ENCODE data around the gene RAPGEF5.

Gene RAPGEF5

DNA sequence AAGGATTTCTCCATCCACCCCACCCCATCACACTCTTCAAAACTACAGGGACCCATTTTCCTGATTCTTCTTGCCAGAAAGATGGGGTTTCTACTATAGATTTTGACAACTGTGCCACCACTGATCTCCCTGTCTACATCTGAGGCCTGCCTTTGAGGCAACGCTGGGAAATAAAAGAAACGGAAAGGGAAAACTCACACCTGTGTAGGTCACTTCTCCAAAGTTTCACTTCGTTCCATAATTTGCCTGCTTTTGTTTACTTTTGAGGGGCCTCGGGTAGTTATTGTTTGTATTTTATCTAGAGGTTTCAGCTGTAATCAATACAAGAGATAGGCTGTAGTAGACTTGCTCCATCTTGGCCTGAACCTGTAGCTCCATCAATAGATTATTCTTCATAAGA, 56.1 kb downstream of the RAPGEF5 start:
- DNase-seq = no peak

DNA sequence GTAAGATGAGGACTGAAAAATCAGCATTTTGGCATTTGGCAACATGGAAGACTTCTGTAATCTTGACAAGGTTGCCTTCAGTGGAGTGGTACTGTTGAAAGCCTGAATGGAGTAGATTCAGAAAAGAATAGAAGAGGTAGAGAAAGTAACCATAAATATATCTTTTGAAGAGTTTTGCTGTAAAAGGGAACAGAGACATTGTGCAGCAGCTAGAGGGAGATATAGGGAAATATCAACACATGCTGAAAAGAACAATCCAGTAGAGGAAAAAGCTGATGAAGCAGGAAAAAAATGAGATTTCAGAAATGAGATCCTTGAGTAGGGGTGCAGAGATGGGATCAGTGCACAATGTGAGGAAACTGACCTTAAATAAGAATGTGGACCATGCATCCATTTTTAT, 60.0 kb downstream of the RAPGEF5 start:
- DNase-seq = no peak

DNA sequence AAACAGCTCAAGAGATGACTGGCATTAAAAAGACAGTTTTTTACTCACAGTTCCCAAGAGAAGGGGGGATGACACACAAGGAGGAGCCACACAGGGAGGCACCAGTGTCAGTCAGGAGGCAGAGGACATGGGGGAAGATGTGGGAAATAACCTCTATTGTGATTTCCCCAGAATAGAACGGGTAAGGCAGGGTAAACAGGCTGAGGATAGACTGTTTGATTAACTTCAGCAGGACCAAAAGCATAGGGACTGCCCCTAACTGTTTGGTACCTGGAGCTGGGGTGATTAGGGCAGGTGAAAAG, 60.7 kb downstream of the RAPGEF5 start:
- no peak for DNase-seq

DNA sequence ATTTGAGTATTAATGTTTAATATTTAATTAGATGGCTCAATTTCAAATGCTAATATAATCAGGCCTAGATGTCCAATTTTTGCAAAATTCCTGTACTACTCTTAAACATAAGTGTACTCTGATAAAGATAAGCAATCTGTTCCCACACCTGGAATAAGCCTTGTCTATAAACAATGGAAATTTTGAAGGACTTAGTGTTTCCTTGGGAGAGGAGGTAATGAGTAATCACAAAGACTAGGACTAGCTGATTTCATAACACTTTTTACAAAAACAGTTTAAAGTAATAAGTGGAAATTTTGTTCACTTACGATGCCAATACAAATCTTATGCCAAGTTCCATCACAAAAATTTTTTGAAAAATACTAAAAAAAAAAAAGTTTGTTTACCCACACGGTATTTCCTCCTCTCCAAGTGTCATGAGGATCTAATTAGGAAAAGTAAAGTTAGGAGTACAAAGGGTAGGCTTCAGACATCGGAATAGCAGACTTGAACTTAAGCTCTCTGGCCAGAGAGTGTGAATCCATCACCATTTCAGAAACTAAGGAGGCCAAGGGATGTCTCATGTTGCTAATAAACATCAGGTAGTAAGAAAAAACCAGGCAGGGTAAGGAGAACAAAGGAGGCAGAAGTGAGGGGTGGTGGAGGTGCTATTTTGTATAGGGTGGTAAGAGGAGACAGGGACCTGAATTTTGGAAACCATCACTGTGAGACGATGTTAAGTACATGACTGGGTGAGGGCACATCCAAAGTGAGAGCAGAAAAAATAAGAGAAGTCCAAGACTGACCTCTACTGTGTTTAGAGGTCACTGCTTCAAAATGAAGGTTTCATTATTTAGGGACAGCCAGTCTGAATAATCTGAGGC, 61.3 kb downstream of the RAPGEF5 start:
- DNase-seq = no peak

DNA sequence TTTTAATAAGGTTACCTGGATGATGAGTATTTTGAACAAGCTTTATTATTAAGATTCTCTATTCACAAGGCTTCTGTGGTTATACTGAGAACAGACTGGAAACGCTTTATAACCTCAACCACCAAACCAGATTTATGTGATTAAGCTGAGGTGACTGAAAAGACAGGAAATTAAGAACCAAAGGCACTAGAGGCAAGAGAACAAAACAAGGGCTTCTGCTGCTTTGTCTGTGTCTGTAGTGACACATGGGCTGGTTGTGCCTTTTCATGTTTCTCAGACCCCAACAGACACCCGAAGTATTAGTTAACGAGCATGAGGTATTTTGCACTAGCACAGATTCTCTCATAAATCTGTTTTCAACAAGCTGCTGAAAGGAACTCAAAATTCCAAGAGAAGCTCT, 64.4 kb downstream of the RAPGEF5 start:
- DNase-seq = no peak

DNA sequence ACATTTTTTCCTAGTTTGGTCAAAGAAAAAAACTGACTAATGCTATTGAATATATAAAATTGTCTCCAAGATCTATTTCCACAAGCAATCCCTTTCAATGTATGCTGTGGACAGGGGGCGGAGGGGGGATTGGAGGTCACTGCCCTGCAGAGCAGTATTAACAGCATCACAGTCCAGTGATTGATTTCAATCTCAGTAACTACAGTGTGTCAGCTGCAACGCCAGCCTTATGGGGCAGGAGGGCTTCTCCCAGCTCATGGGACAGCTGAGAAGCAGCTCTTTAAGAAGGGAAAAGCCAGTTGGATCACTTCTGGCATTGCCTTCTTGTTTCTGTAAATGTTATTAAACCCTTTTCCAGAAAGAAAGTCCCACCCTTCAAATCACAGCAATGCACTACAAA, 65.0 kb downstream of the RAPGEF5 start:
- DNase-seq = no peak

DNA sequence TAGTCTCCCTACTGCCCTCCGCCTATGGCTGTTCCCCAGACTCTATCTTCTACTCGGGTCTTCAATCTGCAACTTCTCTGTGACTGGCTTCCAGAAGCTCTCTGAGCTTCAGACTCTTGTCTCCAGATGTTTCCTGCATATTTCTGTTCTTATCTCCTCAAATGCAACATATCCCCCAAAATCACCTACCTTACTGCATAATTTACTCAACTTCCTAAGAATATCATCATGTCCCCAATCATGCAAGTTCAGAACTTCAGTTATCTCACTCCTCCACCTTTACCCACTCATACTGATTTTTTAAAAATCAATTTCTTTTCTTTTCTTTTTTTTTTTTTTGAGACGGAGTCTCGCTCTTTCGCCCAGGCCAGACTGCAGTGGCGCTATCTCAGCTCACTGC, 68.8 kb downstream of the RAPGEF5 start:
- DNase-seq = no peak

DNA sequence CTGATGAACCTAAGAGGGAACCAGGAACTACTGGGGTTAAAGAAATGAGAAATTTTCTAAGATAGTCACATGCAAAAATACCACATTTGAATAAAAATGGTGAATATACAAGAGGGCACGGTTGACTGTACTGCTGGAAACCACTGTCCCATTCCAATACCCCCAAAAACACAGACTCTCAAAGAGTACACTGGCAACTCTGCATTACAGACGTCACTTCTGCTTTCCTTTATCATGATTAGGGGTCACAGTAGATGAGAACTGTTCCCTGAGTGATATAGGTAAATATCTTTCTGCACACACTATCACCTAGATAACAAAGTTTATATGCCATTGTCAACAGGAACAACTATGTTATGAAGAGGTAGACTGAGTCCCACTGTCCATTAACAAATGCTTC, 69.5 kb downstream of the RAPGEF5 start:
- no peak for DNase-seq

DNA sequence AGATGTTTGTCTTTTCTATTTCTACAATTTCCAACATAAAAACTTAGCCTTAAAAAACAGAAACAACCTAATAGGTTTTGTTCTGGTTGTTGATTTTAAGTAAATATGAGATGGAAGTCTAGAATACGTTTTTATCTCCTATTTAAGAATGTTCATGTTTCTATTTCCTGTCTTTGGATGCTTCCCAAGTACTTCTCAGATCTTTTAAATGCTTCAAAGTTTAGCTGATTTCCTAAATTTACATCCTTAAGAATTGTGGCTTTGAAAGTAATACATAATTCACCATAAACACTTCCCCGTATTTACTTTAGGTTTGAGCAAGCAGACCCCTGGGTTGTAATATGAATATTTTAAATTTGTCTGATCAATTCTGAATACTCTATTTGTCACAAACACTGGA, 70.5 kb downstream of the RAPGEF5 start:
- no peak for DNase-seq

DNA sequence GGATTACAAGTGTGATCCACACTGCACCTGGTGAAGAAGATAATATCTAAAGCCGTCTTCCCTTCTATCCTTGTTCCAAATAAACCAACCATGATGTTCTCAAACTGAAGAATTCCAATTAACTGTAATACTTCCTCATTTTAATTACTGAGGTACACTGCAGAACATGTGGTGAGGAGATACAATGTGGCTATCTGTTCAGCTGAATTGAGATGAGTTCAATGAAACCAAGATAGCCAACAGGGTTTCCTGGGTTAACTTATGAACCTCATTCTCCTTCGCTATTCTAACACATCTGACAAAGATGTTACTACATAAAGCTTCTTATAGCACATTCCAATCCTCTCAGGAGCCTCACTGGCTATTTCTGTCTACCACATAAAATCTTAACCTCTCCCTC, 75.5 kb downstream of the RAPGEF5 start:
- DNase-seq = no peak

DNA sequence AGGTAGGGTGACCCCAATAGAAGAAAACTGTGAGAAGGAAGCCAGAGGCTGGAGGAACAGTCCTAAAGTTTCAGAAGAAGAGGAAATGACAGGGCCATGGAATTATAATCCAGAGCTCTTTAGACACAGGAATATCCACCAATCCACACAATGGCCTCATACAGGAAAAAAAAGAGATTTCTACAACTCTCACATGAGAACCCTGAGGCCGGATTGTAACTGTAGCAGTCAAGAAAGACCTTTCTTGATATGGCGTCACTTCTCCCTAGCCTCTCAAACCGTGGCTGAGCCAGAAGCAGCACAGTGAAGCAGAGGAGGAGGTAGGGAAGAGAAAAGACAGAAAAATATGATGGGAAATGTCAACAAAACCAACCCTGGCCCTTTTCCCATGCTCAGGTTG, 76.9 kb downstream of the RAPGEF5 start:
- DNase-seq = no peak

DNA sequence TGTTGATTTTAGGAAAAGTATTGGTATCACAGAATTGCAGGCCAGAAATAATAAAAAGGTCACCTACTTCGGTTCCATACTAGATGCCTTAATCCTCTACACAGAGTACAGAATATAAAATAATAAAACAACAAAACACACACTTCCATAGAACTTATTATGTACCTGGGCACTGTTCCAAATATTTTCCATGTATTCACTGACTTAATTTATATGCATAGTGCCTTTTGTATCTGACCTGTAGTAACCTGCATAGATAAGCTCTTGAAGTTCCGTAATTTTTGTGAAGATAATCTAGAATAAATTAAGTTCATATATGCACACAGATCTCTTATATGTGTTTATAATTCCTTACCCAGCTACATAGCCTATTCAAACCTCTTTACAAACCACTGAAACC, 78.3 kb downstream of the RAPGEF5 start:
- no peak for DNase-seq

DNA sequence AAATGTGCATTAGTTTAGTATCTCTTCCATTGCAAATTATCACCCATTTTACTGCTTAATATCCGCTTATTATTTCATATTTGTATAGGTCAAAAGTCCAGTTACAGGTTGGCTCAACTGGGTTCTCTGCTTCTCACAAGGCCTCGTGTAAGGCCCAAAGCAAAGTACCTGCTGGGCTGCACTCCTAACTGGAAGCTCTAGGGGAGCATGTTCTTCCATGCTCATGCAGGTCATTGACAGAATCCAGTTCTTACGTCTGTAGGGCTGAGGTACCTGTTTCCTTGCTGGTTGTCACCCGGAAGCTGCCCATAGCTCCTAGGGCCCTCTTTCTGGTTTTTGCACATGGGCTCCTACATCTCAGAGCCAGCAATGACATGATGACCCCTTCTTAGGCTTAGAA, 79.6 kb downstream of the RAPGEF5 start:
- no peak for DNase-seq

DNA sequence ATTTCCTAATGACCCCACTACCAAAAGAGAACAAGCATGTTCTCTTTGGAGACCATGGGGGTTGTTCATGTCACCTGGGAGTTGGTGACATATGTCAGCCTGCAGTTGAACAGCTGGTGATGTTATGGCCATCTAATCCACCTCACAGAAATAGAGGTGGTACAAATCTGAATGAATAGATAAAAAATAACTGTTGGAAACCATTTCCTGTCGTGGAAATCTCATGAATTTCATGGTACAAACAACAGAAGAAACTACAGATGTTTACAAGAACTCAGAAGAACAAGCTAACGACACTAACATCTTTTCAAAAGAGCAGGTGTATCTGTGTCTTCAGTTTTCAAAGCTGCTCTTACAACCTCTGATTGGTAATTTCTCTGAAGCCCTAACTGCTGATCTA, 81.3 kb downstream of the RAPGEF5 start:
- DNase-seq = no peak

DNA sequence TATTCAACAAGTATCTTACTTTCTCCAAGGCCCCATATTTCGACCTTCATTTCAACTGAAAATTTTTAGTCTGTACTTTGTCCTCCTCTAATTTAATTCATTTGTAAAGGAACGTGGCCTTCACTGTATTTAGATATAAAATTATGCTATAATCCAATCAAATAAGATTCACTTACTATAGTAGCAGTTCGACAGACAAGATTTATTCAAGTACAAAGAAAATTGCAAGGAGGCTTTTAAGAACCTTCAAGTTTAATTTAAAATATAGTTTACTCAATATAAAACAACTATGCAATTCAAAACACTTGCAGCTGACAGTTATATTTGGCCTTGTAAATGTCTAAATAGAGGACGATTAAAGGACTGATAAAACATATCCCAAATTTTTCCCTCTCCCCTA, 85.6 kb downstream of the RAPGEF5 start:
- no peak for DNase-seq

DNA sequence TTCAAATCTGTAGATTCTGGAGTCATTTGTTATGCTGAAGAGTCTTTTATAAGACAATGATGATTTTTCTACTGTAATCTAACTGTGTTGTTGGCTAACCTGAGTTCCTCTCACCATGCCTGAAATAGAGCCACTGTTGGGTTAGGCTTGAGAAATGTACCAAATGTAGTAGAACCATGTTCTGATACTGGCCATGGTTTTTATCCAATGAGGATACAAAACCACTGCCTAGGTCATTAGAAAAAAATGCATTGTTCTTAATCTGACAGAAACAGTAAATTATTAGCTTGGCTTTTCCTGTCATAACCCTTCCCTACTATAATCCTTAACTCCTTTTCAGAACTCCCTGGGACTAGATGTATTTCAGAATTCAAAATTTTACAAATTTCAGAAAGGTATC, 86.6 kb downstream of the RAPGEF5 start:
- DNase-seq = no peak

DNA sequence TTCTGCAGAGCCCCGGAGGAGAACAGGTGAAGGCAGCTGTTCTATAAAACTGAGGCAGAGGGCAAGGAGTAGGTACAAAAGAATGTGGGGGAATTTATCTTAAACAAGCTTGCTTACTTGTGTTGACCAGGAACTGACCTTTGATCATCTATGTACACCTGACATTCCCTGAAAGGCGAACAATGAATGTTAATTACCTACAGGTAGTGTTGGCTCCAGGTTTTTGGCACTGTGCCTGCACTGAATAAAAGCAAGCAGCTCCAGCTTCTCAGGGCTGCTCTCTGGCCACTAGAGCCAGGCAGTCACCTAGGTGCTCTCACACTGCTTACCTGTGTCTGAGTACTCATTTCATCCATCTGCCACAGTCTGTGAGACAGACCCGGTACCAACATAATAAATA, 87.0 kb downstream of the RAPGEF5 start:
- DNase-seq = no peak

DNA sequence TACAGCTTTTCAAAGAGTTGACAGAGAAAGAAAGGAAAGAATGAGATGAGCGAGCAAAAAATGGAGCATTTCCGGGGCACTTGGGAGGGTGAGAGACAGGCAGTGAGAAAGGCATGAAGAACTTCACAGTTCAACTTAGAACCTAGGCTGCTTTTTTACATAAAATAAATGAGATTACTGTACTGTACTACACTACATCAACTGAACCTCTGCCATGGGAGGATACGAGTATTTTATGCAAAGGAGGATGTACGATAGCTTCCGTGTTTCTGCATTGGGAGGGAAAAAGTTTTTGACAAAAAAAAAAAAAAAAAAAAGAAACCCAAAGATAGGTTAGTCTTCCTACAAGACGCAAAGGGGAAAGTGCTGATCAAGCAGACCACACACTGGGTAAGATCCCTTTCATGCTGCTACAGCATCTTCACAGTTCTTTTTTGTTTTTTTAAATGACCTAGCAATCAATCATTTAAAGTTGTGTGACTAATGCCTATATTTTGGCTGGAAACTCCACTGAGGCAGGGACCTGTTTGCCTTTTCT, 88.0 kb downstream of the RAPGEF5 start:
- DNase-seq = no peak

DNA sequence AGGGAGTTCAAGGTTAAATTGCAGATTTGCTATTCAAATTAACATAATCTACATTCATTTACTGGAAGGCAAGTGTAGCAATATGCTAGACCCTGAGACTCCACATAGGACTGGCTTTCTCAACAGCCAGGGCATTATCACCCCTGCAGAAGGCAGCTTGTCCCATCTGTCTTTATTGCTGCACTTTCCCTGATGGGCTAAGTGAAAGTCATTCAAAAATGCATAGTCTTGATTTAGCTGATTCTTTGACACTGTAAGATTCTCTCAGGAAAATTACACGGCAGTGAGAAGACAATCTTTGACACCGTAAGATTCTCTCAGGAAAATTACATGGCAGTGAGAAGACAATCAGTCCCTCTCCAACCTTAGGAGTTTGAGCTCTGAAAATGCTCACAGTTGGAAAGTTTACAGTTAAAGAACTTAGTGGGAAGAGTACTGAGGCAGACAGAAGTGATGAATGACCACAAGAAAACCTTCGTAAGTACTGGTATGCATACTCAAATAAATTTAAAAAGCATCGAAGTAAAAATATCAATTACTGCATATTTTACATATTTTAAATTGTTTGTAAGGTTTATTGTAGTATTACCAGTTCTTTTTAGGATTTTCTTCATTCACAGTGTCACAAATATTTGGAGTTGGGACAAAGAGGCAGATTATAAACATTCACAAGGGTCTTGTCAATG, 88.9 kb downstream of the RAPGEF5 start:
- no peak for DNase-seq

DNA sequence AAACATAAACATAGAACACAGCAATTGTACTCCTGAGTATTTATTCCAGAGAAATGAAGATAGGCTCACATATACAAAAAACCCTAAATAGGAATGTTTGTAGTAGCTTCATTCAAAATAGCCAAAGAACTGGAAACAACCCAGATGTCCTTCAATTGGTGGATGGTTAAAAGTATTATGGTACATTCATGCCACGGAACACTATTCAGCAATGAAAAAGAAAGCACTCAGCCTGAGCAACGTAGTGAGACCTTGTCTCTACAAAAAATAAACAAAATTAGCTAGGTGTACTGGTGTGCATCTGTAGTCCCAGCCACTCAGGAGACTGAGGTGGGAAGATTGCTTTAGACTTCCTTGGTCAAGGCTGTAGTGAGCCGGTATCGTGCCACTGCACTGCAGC, 94.4 kb downstream of the RAPGEF5 start:
- DNase-seq = no peak

DNA sequence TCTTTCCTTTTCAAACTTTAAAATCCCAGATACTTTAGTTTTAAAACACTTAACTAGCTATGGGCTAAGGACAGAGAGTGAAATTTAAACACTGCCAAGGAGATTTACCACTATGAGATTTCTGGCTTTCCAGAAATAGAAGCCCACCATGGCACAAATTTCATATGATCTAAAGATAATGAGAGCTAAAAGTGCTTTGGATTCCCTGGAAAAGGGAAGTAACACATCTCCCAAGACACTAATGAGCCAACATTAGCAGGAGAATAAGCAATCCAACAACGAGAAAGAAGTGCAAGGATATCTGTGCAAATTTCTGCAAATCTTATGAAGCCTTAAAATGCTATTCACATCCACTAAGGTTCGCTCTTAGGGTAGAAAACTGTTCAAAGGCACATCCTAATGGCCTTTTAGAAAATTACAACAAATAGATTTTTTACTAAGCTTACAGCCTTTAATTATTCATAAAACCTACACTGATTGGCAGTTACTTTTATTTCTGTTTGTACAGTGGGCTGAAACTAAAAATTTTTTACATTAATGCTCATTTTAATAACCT, 100.3 kb downstream of the RAPGEF5 start:
- DNase-seq = no peak

DNA sequence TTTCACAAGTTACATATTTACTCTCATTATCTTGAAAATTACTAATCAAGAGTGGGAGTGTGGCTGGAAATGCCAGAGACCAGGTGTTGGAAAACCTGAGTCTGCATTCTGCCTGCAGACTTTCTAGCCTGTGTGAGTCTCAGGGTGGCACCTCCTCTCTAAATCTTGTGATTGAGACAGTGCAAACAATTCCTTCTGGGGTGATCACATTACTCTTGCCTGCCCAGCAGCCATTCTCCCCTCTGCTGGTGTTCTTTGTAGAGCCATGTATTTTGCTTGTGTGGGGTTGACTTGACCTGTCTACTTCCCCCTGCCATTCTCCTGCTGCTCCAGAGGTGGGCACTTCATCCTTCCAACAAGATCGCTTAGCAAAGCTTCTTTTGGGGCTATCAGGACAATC, 101.1 kb downstream of the RAPGEF5 start:
- DNase-seq = no peak

DNA sequence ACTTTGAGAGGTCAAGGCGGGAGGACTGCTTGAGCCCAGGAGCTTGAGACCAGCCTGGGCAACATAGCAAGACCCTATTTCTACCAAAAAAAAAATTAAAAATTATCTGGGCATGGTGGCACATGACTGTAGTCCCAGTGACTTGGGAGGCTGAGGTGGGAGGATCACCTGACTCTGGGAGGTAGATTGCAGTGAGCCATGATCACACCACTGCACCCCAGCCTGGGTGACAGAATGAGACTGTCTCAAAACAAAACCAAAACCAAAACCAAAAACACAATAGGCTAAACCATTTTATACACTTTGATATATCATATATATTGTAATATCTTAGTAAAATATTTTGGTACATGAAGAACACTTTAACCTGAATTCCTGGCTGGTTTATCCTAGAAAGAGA, 101.6 kb downstream of the RAPGEF5 start:
- no peak for DNase-seq

DNA sequence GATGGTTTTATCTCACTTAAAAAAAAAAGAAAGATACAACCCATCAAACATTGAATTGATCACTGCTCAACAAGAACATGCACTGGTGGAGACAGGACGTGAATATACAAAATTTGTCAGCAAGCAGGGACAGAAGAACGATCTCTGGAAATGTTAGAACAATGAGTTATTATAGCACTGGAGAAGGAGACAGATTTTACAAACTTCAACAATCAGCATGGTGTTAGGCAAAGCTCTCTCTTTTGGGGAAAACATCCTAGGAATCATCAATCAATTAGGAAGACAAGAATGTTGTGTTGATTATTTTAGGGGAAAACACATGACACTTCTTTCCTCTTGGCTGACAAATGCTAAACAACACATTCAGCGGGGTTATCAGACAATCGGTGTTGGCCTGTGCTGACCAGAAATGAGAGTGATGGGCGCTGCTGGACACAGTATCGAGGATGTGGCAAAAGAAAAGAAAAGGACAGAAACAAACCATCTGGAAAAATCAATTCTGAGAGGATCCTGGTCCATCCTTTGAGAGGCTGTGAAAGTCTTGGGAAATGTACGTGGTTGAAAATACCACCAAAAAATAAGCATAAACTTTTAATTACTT, 103.9 kb downstream of the RAPGEF5 start:
- DNase-seq = no peak
